22Rv1 (cell line): Measurements from ENCODE around the gene TCAP.

Experiments
- ZFX ChIP-seq: fragments of 450-650 bp; IDR thresholded peaks from 2 replicates; pipeline ENCODE4 v1.6.1; 2017; ENCODE audit warnings: antibody characterized with exemption, borderline replicate concordance
- TF ChIP-seq, protein P1 (sequence below): fragments of 450-650 bp; IDR thresholded peaks from 2 replicates; pipeline ENCODE4 v1.5.1; 2017; ENCODE audit warnings: mild to moderate bottlenecking

GRCh38 chr17:39636587-39636926 lies 28.6 kb upstream of the TCAP start:
- TF ChIP-seq, protein P1, sequence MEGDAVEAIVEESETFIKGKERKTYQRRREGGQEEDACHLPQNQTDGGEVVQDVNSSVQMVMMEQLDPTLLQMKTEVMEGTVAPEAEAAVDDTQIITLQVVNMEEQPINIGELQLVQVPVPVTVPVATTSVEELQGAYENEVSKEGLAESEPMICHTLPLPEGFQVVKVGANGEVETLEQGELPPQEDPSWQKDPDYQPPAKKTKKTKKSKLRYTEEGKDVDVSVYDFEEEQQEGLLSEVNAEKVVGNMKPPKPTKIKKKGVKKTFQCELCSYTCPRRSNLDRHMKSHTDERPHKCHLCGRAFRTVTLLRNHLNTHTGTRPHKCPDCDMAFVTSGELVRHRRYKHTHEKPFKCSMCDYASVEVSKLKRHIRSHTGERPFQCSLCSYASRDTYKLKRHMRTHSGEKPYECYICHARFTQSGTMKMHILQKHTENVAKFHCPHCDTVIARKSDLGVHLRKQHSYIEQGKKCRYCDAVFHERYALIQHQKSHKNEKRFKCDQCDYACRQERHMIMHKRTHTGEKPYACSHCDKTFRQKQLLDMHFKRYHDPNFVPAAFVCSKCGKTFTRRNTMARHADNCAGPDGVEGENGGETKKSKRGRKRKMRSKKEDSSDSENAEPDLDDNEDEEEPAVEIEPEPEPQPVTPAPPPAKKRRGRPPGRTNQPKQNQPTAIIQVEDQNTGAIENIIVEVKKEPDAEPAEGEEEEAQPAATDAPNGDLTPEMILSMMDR: no peak
- TF ChIP-seq ZFX: no peak
